IMR-90 (cell line): Measurements from ENCODE around the gene ARR3. TPM values are rescaled to one million over a fixed set of nuclear protein-coding genes. Genes with fewer than 3 reads are reported as not detected.

ENCODE experiments used
- ATAC-seq: fragments of 200-7000 bp; cut with Tn5 transposase; 2 replicates; pipeline ENCODE4 v1.9.1; 2020; ENCODE audit warnings: low read depth, mild to moderate bottlenecking, moderate library complexity
- BruUV-seq: library from RNA; stranded (reverse); fragments of 400-500 nt; replicated peaks from 2 replicates; lab custom pipeline; 2021; lab: Mats Ljungman, UMichigan
- CTCF ChIA-PET: fragments of 300-600 bp; formaldehyde crosslinking; extraction: SDS; loops from one replicate; lab custom pipeline; 2021; ENCODE audit warnings: antibody characterized with exemption; lab: Yijun Ruan, JAX
- POLR2A ChIA-PET: fragments of 300-600 bp; sonication (Branson Sonifier 250); formaldehyde crosslinking; loops from one replicate; lab custom pipeline; 2022; ENCODE audit warnings: antibody characterized with exemption; ENCODE audit not compliant: unreplicated experiment; lab: Charles Lee
- DNase-seq: peaks from one replicate; pipeline ENCODE4 v3.0.0; 2013
- H2AFZ ChIP-seq: replicated peaks from 2 replicates; pipeline ENCODE3; 2013; ENCODE audit warnings: low read length, mild to moderate bottlenecking; ENCODE audit not compliant: poor library complexity
- H2AK5ac ChIP-seq: 2 replicates; pipeline ENCODE4 v1.6.1; 2013; ENCODE audit warnings: low read depth, low read length, inconsistent platforms
- H2AK9ac ChIP-seq: replicated peaks from 2 replicates; pipeline ENCODE3; 2013; ENCODE audit warnings: mild to moderate bottlenecking, low read depth, low read length, moderate library complexity; ENCODE audit not compliant: poor library complexity
- H2BK120ac ChIP-seq: 2 replicates; pipeline ENCODE4 v1.6.1; 2013; ENCODE audit warnings: low read depth, low read length, inconsistent platforms
- H2BK15ac ChIP-seq: 3 replicates; pipeline ENCODE4 v1.6.1; 2013; ENCODE audit warnings: low read depth, low read length, inconsistent platforms
- H2BK20ac ChIP-seq: 2 replicates; pipeline ENCODE4 v1.6.1; 2013; ENCODE audit warnings: low read depth, mild to moderate bottlenecking, inconsistent platforms, low read length, moderate library complexity
- H2BK5ac ChIP-seq: 2 replicates; pipeline ENCODE4 v1.6.1; 2013; ENCODE audit warnings: mild to moderate bottlenecking, low read depth, low read length, inconsistent platforms; ENCODE audit not compliant: poor library complexity, severe bottlenecking
- H3K14ac ChIP-seq: replicated peaks from 2 replicates; pipeline ENCODE4 v1.6.1; 2013; ENCODE audit warnings: low read depth, low read length, inconsistent platforms
- H3K18ac ChIP-seq: 2 replicates; pipeline ENCODE4 v1.6.1; 2013; ENCODE audit warnings: low read depth, low read length, control low read depth
- H3K23ac ChIP-seq: 2 replicates; pipeline ENCODE4 v1.6.1; 2013; ENCODE audit warnings: low read depth, low read length, inconsistent platforms
- H3K27ac ChIP-seq: 2 replicates; pipeline ENCODE4 v1.5.1; 2013; ENCODE audit warnings: mild to moderate bottlenecking, control low read depth, low read length; ENCODE audit not compliant: insufficient read depth
- H3K27me3 ChIP-seq: 2 replicates; pipeline ENCODE4 v1.6.1; 2013; ENCODE audit warnings: low read length; ENCODE audit not compliant: control insufficient read depth, insufficient read depth
- H3K36me3 ChIP-seq: 2 replicates; pipeline ENCODE4 v1.6.1; 2013; ENCODE audit warnings: low read length, mixed read lengths; ENCODE audit not compliant: control insufficient read depth, insufficient read depth
- H3K4ac ChIP-seq: 2 replicates; pipeline ENCODE4 v1.6.1; 2013; ENCODE audit warnings: low read depth, low read length, inconsistent platforms
- H3K4me1 ChIP-seq: 2 replicates; pipeline ENCODE4 v1.6.1; 2013; ENCODE audit warnings: low read length, mixed read lengths; ENCODE audit not compliant: control insufficient read depth, insufficient read depth
- H3K4me2 ChIP-seq: 2 replicates; pipeline ENCODE4 v1.6.1; 2013; ENCODE audit warnings: low read depth, mild to moderate bottlenecking, control low read depth, low read length, moderate library complexity
- H3K4me3 ChIP-seq: 2 replicates; pipeline ENCODE4 v1.5.1; 2013; ENCODE audit warnings: low read depth, mild to moderate bottlenecking, control low read depth, low read length, moderate library complexity; ENCODE audit not compliant: insufficient read depth
- H3K56ac ChIP-seq: 2 replicates; pipeline ENCODE4 v1.6.1; 2013; ENCODE audit warnings: low read length, inconsistent platforms; ENCODE audit not compliant: insufficient read depth; ENCODE audit errors: extremely low read depth
- H3K79me1 ChIP-seq, 2 experiments: 2 replicates each; pipeline ENCODE4 v1.6.1; 2013; ENCODE audit warnings: low read length in 2 of 2, inconsistent platforms in 1 of 2, low read depth in 1 of 2
- H3K9ac ChIP-seq: 2 replicates; pipeline ENCODE4 v1.6.1; 2013; ENCODE audit warnings: low read depth, low read length, control low read depth
- H3K9me1 ChIP-seq: 2 replicates; pipeline ENCODE4 v1.6.1; 2013; ENCODE audit warnings: low read length, inconsistent platforms; ENCODE audit not compliant: insufficient read depth
- H3K9me3 ChIP-seq: 2 replicates; pipeline ENCODE4 v1.6.1; 2013; ENCODE audit warnings: low read length; ENCODE audit not compliant: control insufficient read depth, insufficient read depth
- H4K20me1 ChIP-seq: 2 replicates; pipeline ENCODE4 v1.6.1; 2013; ENCODE audit warnings: low read length, inconsistent platforms; ENCODE audit not compliant: insufficient read depth
- H4K5ac ChIP-seq: 2 replicates; pipeline ENCODE4 v1.6.1; 2013; ENCODE audit warnings: mild to moderate bottlenecking, low read depth, low read length, control low read depth
- H4K8ac ChIP-seq, 2 experiments: 2 replicates each; pipeline ENCODE4 v1.6.1; 2013; ENCODE audit warnings: low read depth in 2 of 2, low read length in 2 of 2, control low read depth in 1 of 2, inconsistent platforms in 1 of 2
- H4K91ac ChIP-seq: 2 replicates; pipeline ENCODE4 v1.6.1; 2013; ENCODE audit warnings: low read depth, low read length, inconsistent platforms; ENCODE audit not compliant: insufficient read depth
- BHLHE40 ChIP-seq: fragments of 150-350 bp; IDR thresholded peaks from 2 replicates; pipeline ENCODE4 v1.6.1; 2016; ENCODE audit warnings: mild to moderate bottlenecking, low read depth, low read length
- CEBPB ChIP-seq: IDR thresholded peaks from 2 replicates; pipeline ENCODE4 v1.6.1; 2012; ENCODE audit warnings: low read depth, low read length, improper control_type of control experiment
- CHD1 ChIP-seq: IDR thresholded peaks from 2 replicates; pipeline ENCODE4 v1.6.1; 2012; ENCODE audit warnings: low read depth, low read length, improper control_type of control experiment
- FOS ChIP-seq: fragments of 150-350 bp; IDR thresholded peaks from 2 replicates; pipeline ENCODE4 v1.6.1; 2016; ENCODE audit warnings: low read depth, low read length
- MAFK ChIP-seq: IDR thresholded peaks from 2 replicates; pipeline ENCODE4 v1.6.1; 2012; ENCODE audit warnings: low read depth, low read length, improper control_type of control experiment
- MAZ ChIP-seq: IDR thresholded peaks from 2 replicates; pipeline ENCODE4 v1.6.1; 2012; ENCODE audit warnings: low read depth, mild to moderate bottlenecking, low read length, improper control_type of control experiment, moderate library complexity, borderline replicate concordance
- MXI1 ChIP-seq: IDR thresholded peaks from 2 replicates; pipeline ENCODE4 v1.6.1; 2012; ENCODE audit warnings: low read depth, mild to moderate bottlenecking, low read length, moderate library complexity, borderline replicate concordance
- NFE2L2 ChIP-seq: fragments of 150-350 bp; IDR thresholded peaks from 2 replicates; pipeline ENCODE4 v1.6.1; 2016; ENCODE audit warnings: low read depth, mild to moderate bottlenecking, low read length
- POLR2A ChIP-seq: IDR thresholded peaks from 2 replicates; pipeline ENCODE4 v1.6.1; 2012; ENCODE audit warnings: mild to moderate bottlenecking, low read depth, low read length
- RAD21 ChIP-seq: IDR thresholded peaks from 2 replicates; pipeline ENCODE4 v1.6.1; 2012; ENCODE audit warnings: low read length, improper control_type of control experiment
- RCOR1 ChIP-seq: IDR thresholded peaks from 2 replicates; pipeline ENCODE4 v1.6.1; 2012; ENCODE audit warnings: mild to moderate bottlenecking, low read length, improper control_type of control experiment; ENCODE audit not compliant: insufficient replicate concordance
- RFX5 ChIP-seq: IDR thresholded peaks from 2 replicates; pipeline ENCODE4 v1.8.0; 2012; ENCODE audit warnings: low read depth, mild to moderate bottlenecking, low read length, moderate library complexity
- SMC3 ChIP-seq: fragments of 150-350 bp; IDR thresholded peaks from 2 replicates; pipeline ENCODE4 v1.6.1; 2016; ENCODE audit warnings: low read depth, mild to moderate bottlenecking, antibody characterized with exemption, low read length, moderate library complexity
- WGBS, 2 experiments: methylation state at CpG; one replicate each; pipeline versions ENCODE4 v1.1.5 to v1.1.7; 2013; ENCODE audit warnings: missing lambda C conversion rate in 2 of 2; ENCODE audit not compliant: insufficient read length in 1 of 2; ENCODE audit errors: extremely low coverage in 2 of 2; 5-methylcytosine and 5-hydroxymethylcytosine counted together
- dilution Hi-C: fragments of 300-500 bp; cut with HindIII; formaldehyde crosslinking; loops from one replicate; pipeline ENCODE4 v1.14.3; 2018; ENCODE audit warnings: low sequenced_read_pairs; ENCODE audit not compliant: unreplicated experiment
- in situ Hi-C: fragments of 300-500 bp; cut with MboI; formaldehyde crosslinking; loops from 3 replicates; pipeline ENCODE4 v1.14.3; 2019; ENCODE audit warnings: low sequenced_read_pairs, inconsistent platforms, mixed read lengths
- intact Hi-C: fragments of 100-400 bp; cut with micrococcal nuclease; formaldehyde crosslinking; loops from 2 replicates; pipeline ENCODE4 v1.10.0; 2022
- polyA plus RNA-seq, 3 experiments: library from polyadenylated mRNA; depleted of rRNA; stranded (reverse); fragments of >200 nt; gene quantifications; 2 replicates each; pipeline ENCODE4 v1.2.3, GENCODE V29; 2012; ENCODE audit warnings: low replicate concordance in 1 of 3
- total RNA-seq: library from RNA; depleted of rRNA; stranded (reverse); fragments of >200 nt; gene quantifications from 2 replicates; pipeline ENCODE4 v1.2.3, GENCODE V29; 2012
- TF ChIP-seq, protein P1 (sequence below): conservative IDR thresholded peaks from 2 replicates; pipeline ENCODE4 v1.5.1; 2012; ENCODE audit warnings: mild to moderate bottlenecking, low read depth, low read length, improper control_type of control experiment
- TF ChIP-seq, protein P2 (sequence below): fragments of 150-350 bp; IDR thresholded peaks from 2 replicates; pipeline ENCODE4 v1.6.1; 2016; ENCODE audit warnings: low read depth, mild to moderate bottlenecking, low read length, moderate library complexity, borderline replicate concordance
- TF ChIP-seq, protein P3 (sequence below): fragments of 150-350 bp; IDR thresholded peaks from 2 replicates; pipeline ENCODE4 v1.6.1; 2017; ENCODE audit warnings: mild to moderate bottlenecking, antibody characterized with exemption, low read length, low read depth

Gene ARR3
- total and polyA plus RNA-seq, 2 of the 4 experiments (the other 2 are of a cell fraction): not detected

DNA sequence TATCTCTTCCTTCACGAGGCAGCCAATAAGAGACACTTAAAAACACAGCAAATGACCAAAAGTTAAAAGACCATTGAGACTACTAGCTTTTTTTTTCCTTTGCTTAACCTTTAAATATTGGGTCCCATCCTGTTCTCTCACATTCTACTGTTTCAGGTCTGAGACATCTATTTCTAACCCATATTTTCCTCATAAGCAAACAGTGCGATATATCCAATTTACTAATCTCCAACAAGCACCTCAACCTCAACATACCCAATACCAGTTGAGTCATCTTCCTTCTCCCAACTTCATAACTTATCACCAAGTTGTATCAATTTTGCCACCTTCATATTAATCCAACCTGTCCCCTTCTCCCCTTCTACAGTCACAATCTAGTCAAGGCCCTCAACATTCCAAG is 26.6 kb upstream of the ARR3 start:
- Histone ChIP-seq H4K20me1 (no peaks in the 10 kb centered on the region), H3K9me3 (no peaks in the 10 kb centered on the region), H2BK20ac (no peak overlapping the region), H3K14ac (no peak overlapping the region), H3K4me2 (no peak overlapping the region), H3K27me3 (peaks cover 21% of the 10 kb centered on the region), H2AK9ac (no peak overlapping the region), H4K5ac (no peak overlapping the region), H3K36me3 (no peaks in the 10 kb centered on the region), H3K9me1 (no peaks in the 10 kb centered on the region), H3K4me1 (no peaks in the 10 kb centered on the region), H2BK15ac (no peak overlapping the region), H3K9ac (no peak overlapping the region), H3K4me3 (no peak overlapping the region), H3K4ac (no peak overlapping the region), H3K18ac (no peak overlapping the region), H2AK5ac (no peak overlapping the region), H4K91ac (no peak overlapping the region), H3K56ac (no peak overlapping the region), H3K79me1 (no peaks in the 10 kb centered on the region), H3K23ac (no peak overlapping the region), H2BK120ac (no peak overlapping the region), H2AFZ (no peak overlapping the region), H4K8ac (no peak overlapping the region), H2BK5ac (no peak overlapping the region), H3K27ac (no peak overlapping the region)
- CTCF ChIA-PET: no interaction called here
- WGBS, 2 experiments: 60% methylated on average over 2 of the region's 2 CpGs; no CpG with 5 or more reads in 1 of the 2 experiments
- in situ Hi-C loops: no loop called here
- DNase-seq: no peak
- dilution Hi-C loops: no loop called here
- intact Hi-C loops: no loop called here
- no TSS peak for BruUV-seq
- TF ChIP-seq RFX5: no peak
- TF ChIP-seq CHD1: no peak
- TF ChIP-seq RCOR1: no peak
- no peak for TF ChIP-seq MAZ
- TF ChIP-seq FOS: no peak
- TF ChIP-seq NFE2L2: no peak
- TF ChIP-seq, protein P1, sequence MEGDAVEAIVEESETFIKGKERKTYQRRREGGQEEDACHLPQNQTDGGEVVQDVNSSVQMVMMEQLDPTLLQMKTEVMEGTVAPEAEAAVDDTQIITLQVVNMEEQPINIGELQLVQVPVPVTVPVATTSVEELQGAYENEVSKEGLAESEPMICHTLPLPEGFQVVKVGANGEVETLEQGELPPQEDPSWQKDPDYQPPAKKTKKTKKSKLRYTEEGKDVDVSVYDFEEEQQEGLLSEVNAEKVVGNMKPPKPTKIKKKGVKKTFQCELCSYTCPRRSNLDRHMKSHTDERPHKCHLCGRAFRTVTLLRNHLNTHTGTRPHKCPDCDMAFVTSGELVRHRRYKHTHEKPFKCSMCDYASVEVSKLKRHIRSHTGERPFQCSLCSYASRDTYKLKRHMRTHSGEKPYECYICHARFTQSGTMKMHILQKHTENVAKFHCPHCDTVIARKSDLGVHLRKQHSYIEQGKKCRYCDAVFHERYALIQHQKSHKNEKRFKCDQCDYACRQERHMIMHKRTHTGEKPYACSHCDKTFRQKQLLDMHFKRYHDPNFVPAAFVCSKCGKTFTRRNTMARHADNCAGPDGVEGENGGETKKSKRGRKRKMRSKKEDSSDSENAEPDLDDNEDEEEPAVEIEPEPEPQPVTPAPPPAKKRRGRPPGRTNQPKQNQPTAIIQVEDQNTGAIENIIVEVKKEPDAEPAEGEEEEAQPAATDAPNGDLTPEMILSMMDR: no peak
- no peak for TF ChIP-seq CEBPB
- no peak for TF ChIP-seq MXI1
- TF ChIP-seq RAD21: no peak
- no peak for TF ChIP-seq SMC3
- TF ChIP-seq POLR2A: no peak
- no peak for TF ChIP-seq MAFK
- TF ChIP-seq, protein P2, sequence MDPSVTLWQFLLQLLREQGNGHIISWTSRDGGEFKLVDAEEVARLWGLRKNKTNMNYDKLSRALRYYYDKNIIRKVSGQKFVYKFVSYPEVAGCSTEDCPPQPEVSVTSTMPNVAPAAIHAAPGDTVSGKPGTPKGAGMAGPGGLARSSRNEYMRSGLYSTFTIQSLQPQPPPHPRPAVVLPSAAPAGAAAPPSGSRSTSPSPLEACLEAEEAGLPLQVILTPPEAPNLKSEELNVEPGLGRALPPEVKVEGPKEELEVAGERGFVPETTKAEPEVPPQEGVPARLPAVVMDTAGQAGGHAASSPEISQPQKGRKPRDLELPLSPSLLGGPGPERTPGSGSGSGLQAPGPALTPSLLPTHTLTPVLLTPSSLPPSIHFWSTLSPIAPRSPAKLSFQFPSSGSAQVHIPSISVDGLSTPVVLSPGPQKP: no peak
- TF ChIP-seq, protein P3, sequence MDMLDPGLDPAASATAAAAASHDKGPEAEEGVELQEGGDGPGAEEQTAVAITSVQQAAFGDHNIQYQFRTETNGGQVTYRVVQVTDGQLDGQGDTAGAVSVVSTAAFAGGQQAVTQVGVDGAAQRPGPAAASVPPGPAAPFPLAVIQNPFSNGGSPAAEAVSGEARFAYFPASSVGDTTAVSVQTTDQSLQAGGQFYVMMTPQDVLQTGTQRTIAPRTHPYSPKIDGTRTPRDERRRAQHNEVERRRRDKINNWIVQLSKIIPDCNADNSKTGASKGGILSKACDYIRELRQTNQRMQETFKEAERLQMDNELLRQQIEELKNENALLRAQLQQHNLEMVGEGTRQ: no peak
- no peak for TF ChIP-seq BHLHE40
- POLR2A ChIA-PET: no interaction called here
- ATAC-seq: no peak
